GM12892 (cell line): ENCODE results near the gene CRBN.

Experiments used
- POLR2A ChIP-seq: IDR thresholded peaks from 2 replicates; pipeline ENCODE4 v1.6.1; 2011; ENCODE audit warnings: low read depth, low read length, control low read depth
- TAF1 ChIP-seq: IDR thresholded peaks from 2 replicates; pipeline ENCODE4 v1.6.1; 2011; ENCODE audit warnings: low read depth, mild to moderate bottlenecking, control low read depth, low read length, borderline replicate concordance

DNA sequence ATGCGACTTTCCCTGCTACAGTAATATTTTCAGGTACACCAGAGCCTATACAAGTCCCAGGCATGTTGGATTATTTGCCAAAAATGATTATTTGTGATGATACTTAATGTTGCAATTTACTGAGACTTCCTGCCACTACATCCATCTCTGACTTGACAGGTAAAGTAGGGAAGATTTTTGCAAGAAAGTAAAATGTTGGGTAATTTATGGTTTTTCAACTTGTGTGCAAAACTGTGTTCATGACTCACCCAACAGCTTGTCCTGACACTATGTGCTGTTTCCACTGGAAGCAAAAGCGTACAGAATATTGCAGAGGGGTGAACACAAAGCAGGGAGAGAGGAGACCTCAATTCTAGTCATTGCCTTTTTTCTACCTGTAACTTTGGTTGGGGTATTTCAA lies 5.4 kb upstream of the CRBN start:
- TF ChIP-seq POLR2A (no peak), TAF1 (no peak)
